HuH-7 (cell line): ENCODE measurements around the gene CNOT6.
"Not testable (repeated sequence)": the region's sequence is repeated elsewhere in the genome, so short reads cannot be mapped to it uniquely, and the experiment has no call there.

Experiments
- DNase-seq: peaks from one replicate; pipeline ENCODE4 v3.0.0; 2011; ENCODE audit warnings: low spot score

Gene CNOT6

GRCh38 chr5:180519098-180519497 lies 24.9 kb downstream of the CNOT6 start:
- no peak for DNase-seq

- DNase-seq = no peak
Observed at GRCh38 chr5:180521101-180521500, 26.9 kb downstream of the CNOT6 start.

- DNase-seq = no peak
Observed at GRCh38 chr5:180521591-180521990, 27.4 kb downstream of the CNOT6 start.

- no peak for DNase-seq
Observed at GRCh38 chr5:180522330-180522729, 28.2 kb downstream of the CNOT6 start.

- DNase-seq = no peak
Observed at GRCh38 chr5:180523629-180524466, 29.7 kb downstream of the CNOT6 start.

GRCh38 chr5:180525399-180525798 lies 31.2 kb downstream of the CNOT6 start:
- DNase-seq = no peak

- no peak for DNase-seq
Observed at GRCh38 chr5:180526269-180526668, 32.1 kb downstream of the CNOT6 start.

GRCh38 chr5:180527659-180528058 lies 33.5 kb downstream of the CNOT6 start:
- DNase-seq = no peak

- not testable (repeated sequence) for DNase-seq
Observed at GRCh38 chr5:180531036-180531585, 36.9 kb downstream of the CNOT6 start.

- DNase-seq = no peak
Observed at GRCh38 chr5:180532268-180532667, 38.1 kb downstream of the CNOT6 start.

- DNase-seq = no peak
Observed at GRCh38 chr5:180533845-180534244, 39.7 kb downstream of the CNOT6 start.

- DNase-seq = no peak
Observed at GRCh38 chr5:180535573-180535972, 41.4 kb downstream of the CNOT6 start.

- DNase-seq = no peak
Observed at GRCh38 chr5:180540050-180540694, 46.0 kb downstream of the CNOT6 start.

GRCh38 chr5:180541710-180542109 lies 47.5 kb downstream of the CNOT6 start:
- no peak for DNase-seq

- no peak for DNase-seq
Observed at GRCh38 chr5:180545248-180545647, 51.1 kb downstream of the CNOT6 start.

- DNase-seq = no peak
Observed at GRCh38 chr5:180548563-180548962, 54.4 kb downstream of the CNOT6 start.

GRCh38 chr5:180553530-180553929 lies 59.4 kb downstream of the CNOT6 start:
- no peak for DNase-seq

- no peak for DNase-seq
Observed at GRCh38 chr5:180555168-180555921, 61.2 kb downstream of the CNOT6 start.

GRCh38 chr5:180557217-180557809 lies 63.1 kb downstream of the CNOT6 start:
- no peak for DNase-seq

GRCh38 chr5:180558232-180558631 lies 64.1 kb downstream of the CNOT6 start:
- no peak for DNase-seq

GRCh38 chr5:180563994-180564393 lies 69.8 kb downstream of the CNOT6 start:
- DNase-seq = no peak

GRCh38 chr5:180568914-180569313 lies 74.7 kb downstream of the CNOT6 start:
- DNase-seq = no peak
